NOMO-1 (cell line): Measurements from ENCODE around the gene RPTOR.

ENCODE experiments used
- DNase-seq, 2 experiments: peaks; one replicate each; lab custom pipeline; 2025; ENCODE audit not compliant: unreplicated experiment in 2 of 2; lab: John Stamatoyannopoulos, UW

The RPTOR gene

DNA sequence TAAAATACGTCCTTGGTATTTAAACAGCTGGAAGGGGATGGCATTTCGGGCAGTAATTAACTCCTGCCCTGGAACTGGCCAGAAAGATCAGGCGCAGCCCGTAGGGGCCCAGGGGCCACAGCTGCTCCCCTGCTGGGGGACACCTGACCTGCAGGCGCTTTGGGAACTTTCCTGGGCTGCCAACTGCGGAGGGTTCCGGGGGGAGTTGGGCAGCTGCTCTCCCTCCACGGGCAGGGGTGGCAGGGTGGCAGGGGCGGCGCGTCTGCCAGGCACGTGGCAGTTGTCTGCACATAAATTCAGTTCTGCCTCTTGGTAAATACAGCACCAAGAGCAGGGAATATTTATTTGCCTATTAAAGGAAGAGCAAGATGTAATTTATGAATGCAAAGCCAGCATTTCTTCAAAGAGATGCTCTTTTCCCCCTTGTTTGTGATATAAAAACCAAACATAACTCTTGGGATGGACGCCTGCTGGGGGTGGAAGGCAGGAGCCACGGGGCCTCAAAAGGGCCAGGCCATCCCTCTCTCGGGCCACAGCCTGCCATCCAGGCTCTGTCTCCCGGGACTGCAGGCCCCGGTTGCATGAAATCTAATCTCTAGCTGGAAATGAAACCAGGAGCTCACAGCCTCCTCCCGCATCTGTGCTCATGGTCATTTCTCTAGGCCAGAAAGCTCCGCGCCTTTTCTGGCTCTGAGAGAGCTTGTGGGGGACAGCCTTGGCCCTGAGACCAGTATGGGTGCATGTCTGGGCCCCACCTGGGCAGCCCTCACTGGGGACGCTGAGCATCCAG is 417.1 kb downstream of the RPTOR start:
- no peak for DNase-seq

DNA sequence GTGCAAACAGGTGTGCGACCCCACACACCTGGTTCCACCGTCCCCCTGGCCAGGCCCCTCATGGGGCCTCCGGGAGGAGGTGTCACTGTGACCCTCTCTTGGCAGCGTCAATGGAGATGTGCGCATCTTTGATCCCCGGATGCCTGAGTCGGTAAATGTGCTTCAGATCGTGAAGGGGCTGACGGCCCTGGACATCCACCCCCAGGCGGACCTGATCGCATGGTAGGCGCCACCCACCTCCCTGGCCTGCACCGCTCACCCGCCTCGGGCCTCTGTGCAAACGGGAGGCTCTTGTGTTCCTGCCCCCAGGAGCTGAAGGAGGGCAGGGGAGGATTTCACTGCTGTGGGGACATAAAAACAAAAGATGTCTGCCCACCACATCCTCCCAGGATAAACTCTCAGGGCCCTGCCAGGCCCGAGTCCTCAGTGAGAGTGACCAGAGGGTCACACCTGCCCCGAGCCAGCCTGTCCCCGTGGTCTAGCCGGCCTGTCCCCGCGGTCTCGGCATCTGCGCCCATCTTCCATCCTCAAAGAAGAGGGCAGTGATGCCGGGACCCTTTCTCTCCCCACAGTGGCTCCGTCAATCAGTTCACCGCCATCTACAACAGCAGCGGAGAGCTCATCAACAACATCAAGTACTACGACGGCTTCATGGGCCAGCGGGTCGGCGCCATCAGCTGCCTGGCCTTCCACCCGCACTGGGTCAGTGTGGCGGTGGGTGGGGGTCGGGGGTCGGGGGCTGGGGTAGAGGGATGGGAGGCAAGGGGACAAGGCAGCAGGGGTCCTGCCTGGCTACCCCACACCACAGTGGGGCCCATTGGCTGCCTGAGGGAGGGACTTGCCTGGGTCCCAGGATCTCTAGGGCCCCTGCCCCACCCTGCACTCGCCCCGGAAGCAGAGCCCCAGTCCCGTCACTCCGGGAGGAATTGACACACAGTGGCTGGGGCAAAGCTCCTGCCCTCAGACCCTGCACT is 418.0 kb downstream of the RPTOR start:
- DNase-seq = no peak

- DNase-seq = no peak
Measured at GRCh38 chr17:80963812-80964543, 419.3 kb downstream of the RPTOR start.

- DNase-seq = no peak
Measured at GRCh38 chr17:80964544-80964856, 419.9 kb downstream of the RPTOR start.

DNA sequence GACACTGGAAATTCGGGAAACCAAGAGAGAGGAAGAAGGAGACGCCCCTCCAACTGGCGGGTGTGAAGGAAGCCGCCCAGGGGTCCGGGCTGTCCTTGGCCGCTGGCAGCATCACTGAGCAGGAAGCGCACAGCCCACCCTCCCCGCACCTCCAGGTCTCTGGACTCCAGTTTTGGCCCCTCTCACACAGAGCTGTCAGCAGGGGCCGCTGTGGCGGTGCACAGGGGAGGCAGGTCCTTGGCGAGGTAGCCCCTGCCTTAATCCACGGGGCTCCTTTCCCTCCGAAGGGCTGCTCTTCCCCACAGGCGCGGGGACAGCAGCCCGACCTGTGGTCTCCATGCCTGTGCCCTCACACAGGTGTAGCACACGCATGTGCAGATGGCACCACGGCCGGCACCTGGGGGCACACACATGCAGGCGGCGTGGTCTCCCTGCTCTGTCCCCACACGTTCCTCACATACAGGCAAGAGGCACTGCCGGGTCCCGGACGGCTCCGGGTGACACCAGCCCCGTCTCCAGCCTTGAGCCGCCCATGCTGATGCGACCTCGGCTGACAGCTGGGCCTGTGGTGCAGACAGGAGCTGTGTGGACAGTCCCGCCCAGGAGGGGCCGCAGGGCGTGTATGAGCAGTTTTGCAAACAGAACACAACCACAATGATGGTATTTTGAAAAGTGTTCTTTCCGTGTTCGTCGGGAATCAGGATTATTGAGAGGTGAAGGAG is 420.4 kb downstream of the RPTOR start:
- no peak for DNase-seq

- no peak for DNase-seq
Measured at GRCh38 chr17:80965606-80966005, 421.0 kb downstream of the RPTOR start.

DNA sequence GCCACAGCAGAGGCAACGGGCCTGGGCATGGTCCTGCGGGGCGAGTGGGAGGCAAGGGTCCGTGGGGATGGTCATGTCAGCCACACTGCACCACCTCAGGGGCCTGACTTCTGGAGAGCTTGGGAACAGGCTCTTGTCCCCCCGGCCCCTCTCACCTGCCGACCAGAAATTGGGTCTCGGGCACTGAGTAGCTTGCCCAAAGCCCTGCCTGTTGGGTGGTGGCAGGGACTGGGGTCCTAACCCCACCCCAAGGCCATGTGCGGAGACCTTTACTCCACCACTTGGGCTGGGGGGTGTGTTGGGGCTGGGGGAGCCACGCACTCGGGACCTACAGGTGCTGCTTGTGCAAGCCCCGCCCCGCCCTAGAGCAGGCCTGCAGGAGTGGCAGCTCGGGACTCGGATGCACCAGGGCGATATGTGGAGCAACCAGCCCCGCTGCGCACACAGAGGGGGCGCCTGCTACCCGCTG is 422.8 kb downstream of the RPTOR start:
- DNase-seq = no peak

GRCh38 chr17:80968602-80969029 is 424.0 kb downstream of the RPTOR start:
- DNase-seq = no peak

GRCh38 chr17:80969030-80969673 is 424.5 kb downstream of the RPTOR start:
- no peak for DNase-seq

- no peak for DNase-seq
Measured at GRCh38 chr17:80969674-80970043, 425.0 kb downstream of the RPTOR start.

- DNase-seq = no peak
Measured at GRCh38 chr17:80970044-80970761, 425.6 kb downstream of the RPTOR start.

GRCh38 chr17:80970762-80971703 is 426.4 kb downstream of the RPTOR start:
- no peak for DNase-seq

GRCh38 chr17:80971704-80972304 is 427.2 kb downstream of the RPTOR start:
- no peak for DNase-seq

DNA sequence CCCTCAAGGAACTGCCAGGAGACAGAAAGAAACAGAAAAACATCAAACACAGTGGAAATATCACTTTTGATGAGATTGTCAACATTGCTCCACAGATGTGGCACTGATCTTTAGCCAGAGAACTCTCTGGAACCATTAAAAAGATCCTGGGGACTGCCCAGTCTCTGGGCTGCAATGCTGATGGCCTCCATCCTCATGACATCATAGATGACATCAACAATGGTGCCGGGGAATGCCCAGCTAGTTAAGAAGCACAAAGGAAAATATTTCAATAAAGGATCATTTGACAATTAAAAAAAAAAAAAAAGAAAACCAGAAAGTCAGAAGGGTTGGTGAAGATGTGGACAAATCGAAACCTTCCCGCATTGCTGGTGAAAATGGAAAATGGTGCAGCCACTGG is 432.1 kb downstream of the RPTOR start:
- DNase-seq = no peak

DNA sequence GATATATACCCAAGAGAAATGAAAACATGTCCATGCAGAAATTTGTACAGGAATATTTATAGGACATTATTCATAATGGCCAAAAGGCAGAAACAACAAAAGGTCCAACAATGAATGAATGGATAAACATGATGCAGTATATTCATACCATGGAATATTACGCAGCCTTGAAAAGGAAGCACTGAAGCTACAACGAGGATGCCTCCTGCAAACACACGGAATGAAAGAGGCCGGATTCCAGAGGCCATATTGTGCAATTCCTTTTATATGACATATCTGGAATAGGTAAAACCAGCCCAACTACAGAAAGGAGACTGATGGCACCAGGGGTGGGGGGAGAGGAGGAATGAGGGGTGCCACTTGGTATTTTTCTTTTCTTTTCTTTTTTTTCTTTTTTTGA is 432.5 kb downstream of the RPTOR start:
- DNase-seq = no peak

DNA sequence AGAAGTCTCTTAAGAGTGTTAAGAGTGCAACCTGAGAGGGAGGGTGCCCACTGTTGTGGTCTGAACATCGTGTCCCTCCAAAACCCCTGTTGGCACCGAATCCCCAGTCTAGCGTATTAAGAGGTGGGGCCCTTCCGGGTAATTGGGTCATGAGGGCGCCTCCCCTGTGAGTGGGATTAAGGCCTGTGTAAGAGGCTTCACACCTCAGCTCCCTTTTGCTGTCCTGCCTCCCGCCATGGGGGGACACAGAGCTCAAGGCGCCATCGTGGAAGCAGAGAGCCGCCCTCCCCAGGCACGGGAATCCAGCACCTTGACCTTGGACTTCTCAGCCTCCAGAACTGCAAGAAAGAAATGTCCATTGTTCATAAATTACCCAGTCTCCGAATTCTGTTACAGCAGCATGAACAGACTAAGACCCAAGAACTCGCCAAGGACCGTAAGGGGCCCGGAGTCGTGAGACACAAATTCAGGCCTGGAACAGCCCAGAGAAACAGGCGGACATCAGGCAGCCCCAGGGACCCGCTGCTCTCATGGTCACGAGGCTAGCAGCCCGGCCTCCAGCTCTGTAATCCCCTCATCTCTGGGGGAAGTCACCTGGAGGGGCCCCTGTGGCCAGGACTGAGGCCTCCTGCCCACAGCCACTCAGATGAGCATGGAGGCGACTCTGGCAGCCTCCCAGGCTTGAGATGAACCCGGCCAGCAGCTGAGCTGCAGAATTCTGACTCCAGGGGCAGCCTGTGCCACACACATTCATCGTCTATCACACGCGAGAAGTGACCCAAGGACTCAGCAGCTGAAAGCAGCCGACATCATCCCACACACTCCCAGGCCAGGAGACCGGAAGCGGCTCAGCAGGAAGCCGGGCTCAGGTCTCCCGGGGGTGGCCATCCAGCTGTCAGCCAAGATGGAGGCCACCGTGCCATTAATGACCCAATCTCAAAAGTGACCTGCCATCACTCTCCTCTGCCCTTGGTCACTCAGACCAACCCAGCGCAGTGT is 434.2 kb downstream of the RPTOR start:
- DNase-seq = no peak
